ENCODE data around the gene CEP164.
"Not testable (repeated sequence)": the region's sequence is repeated elsewhere in the genome, so short reads cannot be mapped to it uniquely, and the experiment has no call there.

The CEP164 gene

GRCh38 chr11:117313828-117314768, 13.6 kb upstream of the CEP164 start:
- no peak overlapping the region for H3K9ac ChIP-seq (ENCODE audit: low read length)
- H3K27me3 ChIP-seq (ENCODE audit: control insufficient read depth, insufficient read depth, low read length): no peaks in the 10 kb centered on the region
- no peaks in the 10 kb centered on the region for H3K36me3 ChIP-seq (ENCODE audit: control insufficient read depth, insufficient read depth, low read length)
- no peak overlapping the region for H3K27ac ChIP-seq (ENCODE audit: low read depth, low read length)
- peaks cover 5% of the 10 kb centered on the region for H3K4me1 ChIP-seq (ENCODE audit: control insufficient read depth, insufficient read depth, low read length)
- no peak overlapping the region for H3K4me3 ChIP-seq (ENCODE audit: low read length)

GRCh38 chr11:117314840-117315239, 12.8 kb upstream of the CEP164 start:
- Histone ChIP-seq H3K27me3 (ENCODE audit: control insufficient read depth, insufficient read depth, low read length) (no peaks in the 10 kb centered on the region), H3K27ac (ENCODE audit: low read depth, low read length) (no peak overlapping the region), H3K36me3 (ENCODE audit: control insufficient read depth, insufficient read depth, low read length) (no peaks in the 10 kb centered on the region), H3K4me3 (ENCODE audit: low read length) (peak overlapping the region; percentile 88), H3K4me1 (ENCODE audit: control insufficient read depth, insufficient read depth, low read length) (peaks cover 5% of the 10 kb centered on the region), H3K9ac (ENCODE audit: low read length) (no peak overlapping the region)

DNA sequence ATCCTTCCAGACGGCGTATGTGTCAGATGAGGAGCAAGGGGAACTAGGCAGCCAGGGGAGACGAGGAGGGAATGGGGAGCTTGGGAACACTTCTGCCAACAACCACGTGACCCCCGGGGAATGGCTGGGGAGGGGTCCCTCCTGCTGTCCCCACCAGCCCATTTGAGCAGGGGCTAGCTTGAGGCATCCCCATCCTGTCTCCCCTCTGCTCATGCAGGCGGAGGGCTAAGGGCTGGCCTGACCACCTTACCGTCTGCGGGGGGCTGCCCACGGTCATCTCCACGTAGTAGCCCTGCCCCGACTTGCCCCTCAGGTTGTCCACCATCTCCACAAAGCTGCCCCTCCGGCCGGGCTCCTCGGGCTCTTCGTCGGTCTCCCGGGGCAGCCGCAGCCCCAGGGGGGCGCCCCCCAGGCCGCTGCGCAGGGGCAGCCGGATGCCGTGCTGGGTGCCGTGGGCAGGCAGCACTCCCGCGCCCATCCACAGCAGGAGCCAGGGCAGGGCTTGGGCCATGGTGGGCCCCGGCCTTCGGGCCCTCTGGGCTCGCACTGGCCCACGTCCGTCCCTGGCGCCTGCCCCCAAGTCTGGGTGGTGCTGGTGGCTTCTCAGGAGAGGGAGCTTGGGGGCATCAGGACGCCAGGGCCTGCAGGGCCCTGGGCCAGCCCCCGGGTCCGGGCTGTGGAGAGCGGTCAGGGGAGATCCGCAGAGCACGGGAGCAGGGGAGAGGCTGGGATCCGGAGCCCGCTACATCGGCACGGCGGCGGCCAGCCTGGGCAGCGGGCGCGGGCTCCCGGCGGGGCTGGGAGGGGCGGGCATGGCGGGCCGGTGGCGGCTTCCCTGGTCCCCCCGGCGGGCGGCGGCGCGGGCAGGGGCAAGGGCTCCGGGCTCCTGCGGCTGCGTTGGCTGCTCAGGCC, 12.1 kb upstream of the CEP164 start:
- Histone ChIP-seq H3K27me3 (ENCODE audit: control insufficient read depth, insufficient read depth, low read length) (no peaks in the 10 kb centered on the region), H3K4me1 (ENCODE audit: control insufficient read depth, insufficient read depth, low read length) (peaks cover 5% of the 10 kb centered on the region), H3K9ac (ENCODE audit: low read length) (no peak overlapping the region), H3K4me3 (ENCODE audit: low read length) (peak overlapping the region; percentile 88), H3K36me3 (ENCODE audit: control insufficient read depth, insufficient read depth, low read length) (no peaks in the 10 kb centered on the region), H3K27ac (ENCODE audit: low read depth, low read length) (no peak overlapping the region)

DNA sequence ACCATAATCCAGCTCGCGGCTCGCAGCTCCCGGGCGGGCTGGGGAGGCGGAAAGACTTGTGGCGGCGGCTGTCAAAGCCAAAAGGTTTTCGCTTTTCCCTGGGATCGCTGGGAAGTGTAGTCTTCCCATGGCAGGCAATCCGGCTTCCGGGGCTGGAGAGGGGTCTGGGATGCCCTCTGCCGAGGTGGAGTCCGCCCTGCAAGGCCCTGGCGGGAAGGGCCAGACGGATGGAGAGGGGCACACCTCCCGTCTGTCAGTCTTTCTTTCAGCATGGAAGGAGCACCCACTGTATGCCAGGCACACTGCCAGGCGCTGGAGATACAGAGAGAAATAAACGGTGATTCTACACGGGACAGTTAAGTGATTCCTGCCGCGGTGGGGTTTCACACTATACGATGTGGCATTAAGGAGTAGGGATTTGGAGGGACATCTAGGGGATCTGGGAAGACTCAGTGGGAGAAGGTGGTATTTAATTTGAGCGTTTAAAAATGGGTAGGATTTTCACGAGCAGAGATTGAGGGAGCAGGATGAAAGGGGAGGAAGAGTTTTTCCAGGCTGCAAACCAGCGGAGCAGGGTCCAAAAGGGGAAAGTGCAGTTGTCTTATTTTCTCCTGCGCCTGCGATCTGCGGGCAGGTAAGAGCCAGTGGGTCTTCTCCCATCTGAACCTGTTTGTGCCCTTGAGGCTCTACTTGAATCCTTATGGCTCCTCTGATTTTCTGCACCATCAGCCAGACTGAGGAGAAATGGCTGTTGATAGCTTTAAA, 11.3 kb upstream of the CEP164 start, which contains the start of gene BACE1:
Gene BACE1, minus strand, starts transcription at position 60 of the 765 bp plus-strand sequence. CDS start 461 bp downstream, outside the sequence.
- no peaks in the 10 kb centered on the region for H3K36me3 ChIP-seq (ENCODE audit: control insufficient read depth, insufficient read depth, low read length)
- peak within 1 kb of the TSS; percentile 88 for H3K4me3 ChIP-seq (ENCODE audit: low read length)
- peak within 1 kb of the TSS; percentile 49 for H3K9ac ChIP-seq (ENCODE audit: low read length)
- H3K4me1 ChIP-seq (ENCODE audit: control insufficient read depth, insufficient read depth, low read length): peaks cover 5% of the 10 kb centered on the region
- H3K27ac ChIP-seq (ENCODE audit: low read depth, low read length): peak within 1 kb of the TSS; percentile 52
- no peaks in the 10 kb centered on the region for H3K27me3 ChIP-seq (ENCODE audit: control insufficient read depth, insufficient read depth, low read length)

GRCh38 chr11:117318738-117319137, 8.9 kb upstream of the CEP164 start:
- H3K36me3 ChIP-seq (ENCODE audit: control insufficient read depth, insufficient read depth, low read length): no peaks in the 10 kb centered on the region
- H3K27ac ChIP-seq (ENCODE audit: low read depth, low read length): no peak overlapping the region
- no peak overlapping the region for H3K9ac ChIP-seq (ENCODE audit: low read length)
- H3K27me3 ChIP-seq (ENCODE audit: control insufficient read depth, insufficient read depth, low read length): no peaks in the 10 kb centered on the region
- H3K4me3 ChIP-seq (ENCODE audit: low read length): no peak overlapping the region
- H3K4me1 ChIP-seq (ENCODE audit: control insufficient read depth, insufficient read depth, low read length): peaks cover 5% of the 10 kb centered on the region

DNA sequence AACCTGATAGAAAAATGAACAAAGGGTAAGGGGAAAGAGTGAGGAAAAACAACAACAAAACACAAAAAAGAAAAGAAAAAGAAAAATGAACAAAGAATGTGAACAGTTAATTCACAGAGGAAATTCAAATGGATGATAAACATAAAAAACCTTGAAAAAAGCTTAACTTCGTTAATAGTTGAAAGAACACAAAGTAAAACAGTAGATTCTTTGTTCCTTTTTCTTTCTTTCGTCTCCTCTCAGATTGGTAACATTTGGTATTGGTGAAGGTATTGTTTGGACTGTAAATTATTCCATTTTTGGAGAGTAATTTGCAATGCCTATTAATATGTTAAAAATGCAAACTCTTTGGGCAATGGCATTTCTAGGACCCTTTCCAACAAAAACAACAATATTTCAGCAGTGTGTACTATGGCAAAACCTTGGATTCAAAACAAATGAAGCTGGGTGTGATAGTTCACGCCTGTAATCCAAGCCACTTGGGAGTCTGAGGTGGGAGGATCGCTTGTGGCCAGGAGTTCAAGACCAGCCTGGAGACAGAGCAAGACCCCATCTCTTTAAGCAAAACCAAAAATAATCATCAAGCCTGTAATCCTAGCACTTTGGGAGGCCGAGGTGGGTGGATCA, 8.3 kb upstream of the CEP164 start:
- no peaks in the 10 kb centered on the region for H3K36me3 ChIP-seq (ENCODE audit: control insufficient read depth, insufficient read depth, low read length)
- no peak overlapping the region for H3K4me3 ChIP-seq (ENCODE audit: low read length)
- H3K4me1 ChIP-seq (ENCODE audit: control insufficient read depth, insufficient read depth, low read length): peaks cover 5% of the 10 kb centered on the region
- H3K9ac ChIP-seq (ENCODE audit: low read length): no peak overlapping the region
- no peak overlapping the region for H3K27ac ChIP-seq (ENCODE audit: low read depth, low read length)
- H3K27me3 ChIP-seq (ENCODE audit: control insufficient read depth, insufficient read depth, low read length): no peaks in the 10 kb centered on the region

GRCh38 chr11:117327255-117327566, 443 bp upstream of the CEP164 start:
- H3K9ac ChIP-seq (ENCODE audit: low read length); H3K27ac ChIP-seq (ENCODE audit: low read depth, low read length); H3K4me3 ChIP-seq (ENCODE audit: low read length); H3K4me1 ChIP-seq (ENCODE audit: control insufficient read depth, insufficient read depth, low read length); H3K36me3 ChIP-seq (ENCODE audit: control insufficient read depth, insufficient read depth, low read length); H3K27me3 ChIP-seq (ENCODE audit: control insufficient read depth, insufficient read depth, low read length): not testable (repeated sequence)

- Histone ChIP-seq H3K9ac (ENCODE audit: low read length) (peak overlapping the region; percentile 63), H3K4me1 (ENCODE audit: control insufficient read depth, insufficient read depth, low read length) (peaks cover 8% of the 10 kb centered on the region), H3K4me3 (ENCODE audit: low read length) (peak overlapping the region; percentile 88), H3K27me3 (ENCODE audit: control insufficient read depth, insufficient read depth, low read length) (no peaks in the 10 kb centered on the region), H3K36me3 (ENCODE audit: control insufficient read depth, insufficient read depth, low read length) (no peaks in the 10 kb centered on the region), H3K27ac (ENCODE audit: low read depth, low read length) (peak overlapping the region; percentile 90)
Observed at GRCh38 chr11:117328375-117329010, 839 bp downstream of the CEP164 start.

DNA sequence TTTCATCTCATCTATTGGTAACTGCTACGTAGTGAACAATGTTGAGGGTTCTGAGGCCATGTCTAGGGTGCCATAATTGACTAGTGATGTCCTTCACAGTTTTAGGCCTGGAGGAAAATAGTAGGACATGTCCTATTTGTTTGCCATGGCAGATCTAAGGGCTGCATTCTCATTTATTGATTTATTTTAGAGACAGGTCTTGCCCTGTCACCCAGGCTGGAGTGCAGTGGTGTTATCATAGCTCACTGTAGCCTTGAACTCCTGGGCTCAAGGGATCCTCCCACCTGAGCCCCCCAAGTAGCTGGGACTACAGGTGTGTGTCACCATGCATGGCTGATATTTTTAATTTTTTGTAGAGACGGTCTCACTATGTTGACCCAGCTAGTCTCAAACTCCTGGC, 5.2 kb downstream of the CEP164 start:
- Histone ChIP-seq H3K36me3 (ENCODE audit: control insufficient read depth, insufficient read depth, low read length) (no peaks in the 10 kb centered on the region), H3K27me3 (ENCODE audit: control insufficient read depth, insufficient read depth, low read length) (no peaks in the 10 kb centered on the region), H3K27ac (ENCODE audit: low read depth, low read length) (no peak overlapping the region), H3K4me3 (ENCODE audit: low read length) (no peak overlapping the region), H3K4me1 (ENCODE audit: control insufficient read depth, insufficient read depth, low read length) (peaks cover 8% of the 10 kb centered on the region), H3K9ac (ENCODE audit: low read length) (no peak overlapping the region)

DNA sequence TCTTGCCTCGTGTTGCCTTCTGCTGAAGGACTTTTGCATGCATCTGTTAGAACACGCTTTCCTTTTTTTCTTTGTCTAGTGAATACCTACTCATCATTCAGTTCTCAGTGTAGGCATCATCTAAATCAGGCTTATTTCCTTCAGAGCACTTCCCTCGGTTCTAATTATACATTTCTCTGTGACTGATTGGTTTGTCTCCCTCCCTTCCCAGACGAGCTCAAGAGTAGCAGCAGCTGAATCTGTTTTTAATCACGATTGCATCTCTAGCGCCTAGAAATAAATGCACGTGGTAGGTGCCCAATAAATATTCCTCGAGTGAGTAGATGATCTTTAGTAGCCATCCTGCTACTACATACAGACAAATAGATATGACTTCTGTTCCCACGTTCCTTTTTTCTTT, 6.3 kb downstream of the CEP164 start:
- Histone ChIP-seq H3K27me3 (ENCODE audit: control insufficient read depth, insufficient read depth, low read length) (no peaks in the 10 kb centered on the region), H3K4me3 (ENCODE audit: low read length) (no peak overlapping the region), H3K4me1 (ENCODE audit: control insufficient read depth, insufficient read depth, low read length) (peaks cover 5% of the 10 kb centered on the region), H3K9ac (ENCODE audit: low read length) (no peak overlapping the region), H3K36me3 (ENCODE audit: control insufficient read depth, insufficient read depth, low read length) (peaks cover 4% of the 10 kb centered on the region), H3K27ac (ENCODE audit: low read depth, low read length) (no peak overlapping the region)

DNA sequence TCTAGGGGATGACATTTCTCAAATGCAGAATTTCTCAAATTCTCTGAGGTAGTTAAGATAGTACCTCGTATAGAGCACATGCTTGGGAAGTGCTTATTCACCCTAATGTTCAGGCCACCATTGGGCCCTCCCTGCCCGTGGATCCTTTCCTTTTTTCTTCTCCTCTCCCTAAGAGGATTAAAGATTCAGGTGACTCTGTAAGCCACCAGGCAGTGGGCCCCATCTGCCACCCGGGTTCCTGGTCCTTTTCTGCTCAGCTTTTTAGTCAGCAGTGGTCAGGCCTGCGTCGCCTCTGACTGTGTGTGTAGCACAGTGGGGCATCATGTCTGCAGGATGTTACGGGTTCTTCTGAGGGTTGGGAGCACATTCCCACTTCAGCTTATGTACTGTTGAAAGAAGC, 7.2 kb downstream of the CEP164 start:
- no peaks in the 10 kb centered on the region for H3K4me1 ChIP-seq (ENCODE audit: control insufficient read depth, insufficient read depth, low read length)
- no peak overlapping the region for H3K9ac ChIP-seq (ENCODE audit: low read length)
- H3K27me3 ChIP-seq (ENCODE audit: control insufficient read depth, insufficient read depth, low read length): no peaks in the 10 kb centered on the region
- H3K36me3 ChIP-seq (ENCODE audit: control insufficient read depth, insufficient read depth, low read length): peaks cover 4% of the 10 kb centered on the region
- no peak overlapping the region for H3K27ac ChIP-seq (ENCODE audit: low read depth, low read length)
- no peak overlapping the region for H3K4me3 ChIP-seq (ENCODE audit: low read length)
